ENCODE data around the gene IQCK. TPM values are rescaled to one million over a fixed set of nuclear protein-coding genes. Genes with fewer than 3 reads are reported as not detected.

The IQCK gene
- total and polyA plus RNA-seq, 2 experiments from 2014 or later: 13.2 to 13.9 TPM

DNA sequence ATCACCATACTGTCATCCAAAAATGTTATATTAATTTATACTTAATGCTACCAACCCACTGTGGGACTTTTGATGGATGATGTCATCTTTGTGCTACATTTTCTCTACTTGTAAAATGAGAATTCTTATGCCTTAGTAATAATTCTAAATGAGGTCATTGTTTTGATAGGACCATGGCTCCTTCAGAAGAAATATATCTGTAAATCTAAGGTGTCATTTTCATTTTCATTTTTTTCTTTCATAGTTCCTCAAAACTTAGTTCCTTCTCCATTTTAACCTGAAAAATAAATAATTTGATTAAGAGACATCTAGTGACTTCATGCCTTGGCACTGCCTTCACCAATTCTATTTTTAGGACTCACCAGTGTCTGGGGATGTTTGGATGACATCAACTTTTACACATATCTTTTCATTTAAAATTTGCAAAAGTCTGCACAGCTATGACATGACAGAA lies 117.9 kb downstream of the IQCK start:
- peaks cover 16% of the 10 kb centered on the region for H3K4me1 ChIP-seq (ENCODE audit: low read depth)
- TF ChIP-seq, protein P1, sequence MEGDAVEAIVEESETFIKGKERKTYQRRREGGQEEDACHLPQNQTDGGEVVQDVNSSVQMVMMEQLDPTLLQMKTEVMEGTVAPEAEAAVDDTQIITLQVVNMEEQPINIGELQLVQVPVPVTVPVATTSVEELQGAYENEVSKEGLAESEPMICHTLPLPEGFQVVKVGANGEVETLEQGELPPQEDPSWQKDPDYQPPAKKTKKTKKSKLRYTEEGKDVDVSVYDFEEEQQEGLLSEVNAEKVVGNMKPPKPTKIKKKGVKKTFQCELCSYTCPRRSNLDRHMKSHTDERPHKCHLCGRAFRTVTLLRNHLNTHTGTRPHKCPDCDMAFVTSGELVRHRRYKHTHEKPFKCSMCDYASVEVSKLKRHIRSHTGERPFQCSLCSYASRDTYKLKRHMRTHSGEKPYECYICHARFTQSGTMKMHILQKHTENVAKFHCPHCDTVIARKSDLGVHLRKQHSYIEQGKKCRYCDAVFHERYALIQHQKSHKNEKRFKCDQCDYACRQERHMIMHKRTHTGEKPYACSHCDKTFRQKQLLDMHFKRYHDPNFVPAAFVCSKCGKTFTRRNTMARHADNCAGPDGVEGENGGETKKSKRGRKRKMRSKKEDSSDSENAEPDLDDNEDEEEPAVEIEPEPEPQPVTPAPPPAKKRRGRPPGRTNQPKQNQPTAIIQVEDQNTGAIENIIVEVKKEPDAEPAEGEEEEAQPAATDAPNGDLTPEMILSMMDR (IDR thresholded peaks at IDR 0.05; ENCODE audit: low read depth, low read length): no peak
- no peak overlapping the region for H3K27ac ChIP-seq
- peak in 1 of 2 donors; percentile 22 for DNase-seq (ENCODE audit: low read depth in 1 of 2, low spot score in 1 of 2)
- H3K9me3 ChIP-seq (ENCODE audit: low read depth): no peaks in the 10 kb centered on the region
- H3K4me3 ChIP-seq: no peak overlapping the region
- H3K36me3 ChIP-seq: no peaks in the 10 kb centered on the region
- H3K27me3 ChIP-seq: no peaks in the 10 kb centered on the region

DNA sequence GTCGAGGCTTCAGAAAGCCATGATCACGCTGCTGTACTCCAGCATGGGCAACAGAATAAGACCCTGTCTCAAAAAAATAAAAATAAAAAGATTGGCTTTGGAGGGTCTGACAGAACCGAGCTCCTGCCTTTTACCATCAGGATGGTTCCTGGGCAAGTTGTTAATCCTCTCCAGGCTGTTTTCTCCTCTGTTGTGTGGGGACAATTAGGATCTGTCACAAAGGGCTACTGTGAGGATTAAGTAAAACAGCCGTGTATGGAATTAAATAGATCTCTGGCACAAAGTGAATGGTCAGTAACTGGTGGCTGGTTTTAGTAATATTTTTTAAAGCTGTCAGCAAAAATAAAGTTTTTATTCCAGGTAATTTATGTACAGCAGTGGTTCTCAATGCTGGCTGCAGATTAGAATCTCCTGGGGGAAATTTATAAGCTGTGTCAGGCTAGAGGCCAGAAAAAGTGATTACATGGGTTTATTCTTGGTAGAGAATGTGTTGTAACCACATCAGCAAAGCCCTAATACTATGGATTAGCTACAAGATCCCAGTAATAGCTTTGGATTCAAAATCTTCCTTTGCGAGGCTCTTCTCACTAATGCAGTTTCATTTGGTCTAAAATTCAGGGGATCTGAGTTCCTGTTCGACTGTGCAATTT lies 119.4 kb downstream of the IQCK start:
- H3K4me3 ChIP-seq: no peak overlapping the region
- peaks cover 14% of the 10 kb centered on the region for H3K4me1 ChIP-seq (ENCODE audit: low read depth)
- no peaks in the 10 kb centered on the region for H3K9me3 ChIP-seq (ENCODE audit: low read depth)
- no peaks in the 10 kb centered on the region for H3K36me3 ChIP-seq
- H3K27me3 ChIP-seq: no peaks in the 10 kb centered on the region
- no peak for DNase-seq (ENCODE audit: low read depth in 1 of 2, low spot score in 1 of 2)
- peak overlapping the region; percentile 48 for H3K27ac ChIP-seq
- TF ChIP-seq, protein P1 (IDR thresholded peaks at IDR 0.05; ENCODE audit: low read depth, low read length): no peak

DNA sequence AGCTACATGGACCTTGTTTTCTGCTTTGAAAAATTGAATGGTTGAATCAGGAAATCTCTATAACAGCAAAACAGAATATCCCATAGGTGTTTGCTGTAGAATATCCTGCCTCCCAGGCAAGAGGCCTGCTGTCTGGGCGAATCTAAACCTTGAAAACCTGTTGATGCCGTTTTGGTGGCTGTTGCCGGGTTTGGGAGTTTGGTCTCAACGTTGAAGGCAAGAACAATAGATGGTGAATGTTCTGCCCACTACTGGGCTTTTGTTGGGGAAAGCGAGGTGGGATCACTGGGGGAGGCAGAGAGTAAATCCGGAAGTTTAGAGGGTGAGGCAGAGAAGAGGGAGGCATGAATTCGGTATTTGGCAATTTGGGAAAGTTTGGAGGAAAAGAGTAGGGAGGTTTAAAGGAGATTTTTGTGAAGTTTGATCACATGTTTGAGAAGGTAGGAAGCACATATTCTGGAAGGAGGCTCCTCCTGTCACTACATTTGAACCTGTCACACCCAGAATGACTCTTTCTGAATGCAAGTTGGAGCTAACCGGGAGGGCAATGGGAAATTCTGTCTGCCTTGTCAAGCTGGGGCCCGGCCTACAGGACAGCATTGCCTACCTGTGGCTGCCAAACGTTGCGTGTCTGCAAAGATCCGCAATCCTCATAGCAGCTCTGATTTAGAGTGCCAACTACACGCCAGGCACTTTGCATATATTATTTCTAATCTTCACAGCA lies 120.1 kb downstream of the IQCK start:
- Histone ChIP-seq H3K36me3 (no peaks in the 10 kb centered on the region), H3K4me3 (no peak overlapping the region), H3K9me3 (ENCODE audit: low read depth) (no peaks in the 10 kb centered on the region), H3K27me3 (no peaks in the 10 kb centered on the region), H3K27ac (peak overlapping the region; percentile 48), H3K4me1 (ENCODE audit: low read depth) (peaks cover 21% of the 10 kb centered on the region)
- TF ChIP-seq, protein P1 (IDR thresholded peaks at IDR 0.05; ENCODE audit: low read depth, low read length): no peak
- DNase-seq (ENCODE audit: low read depth in 1 of 2, low spot score in 1 of 2): no peak

DNA sequence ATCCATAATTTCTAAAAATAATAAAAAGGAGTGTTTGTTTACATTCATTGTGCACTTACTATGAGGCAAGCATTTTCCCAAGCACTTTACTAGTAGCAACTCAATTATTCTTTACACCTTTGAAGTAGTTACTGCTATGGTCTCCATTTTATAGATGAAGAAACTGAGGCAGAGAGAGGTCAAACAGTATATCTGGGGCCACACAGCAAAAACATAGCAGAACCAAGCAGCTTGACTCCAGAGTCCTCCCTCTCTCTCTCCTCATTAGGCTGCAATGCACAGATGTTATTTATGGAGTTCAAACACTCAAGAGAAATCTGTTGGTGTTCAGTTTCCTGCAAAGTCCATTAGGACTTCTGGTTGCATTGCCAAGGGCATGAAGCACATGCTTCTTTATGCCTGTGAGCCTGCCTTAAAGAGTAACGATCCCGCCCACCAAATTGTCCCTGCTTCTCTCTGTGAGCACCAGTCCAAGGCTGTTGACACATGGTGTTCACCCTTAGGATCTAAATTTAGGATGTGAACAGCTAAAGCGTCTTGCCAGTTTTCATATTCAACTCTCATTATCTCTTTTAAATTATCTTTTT lies 122.5 kb downstream of the IQCK start:
- Histone ChIP-seq H3K27ac (peak overlapping the region; percentile 61), H3K4me1 (ENCODE audit: low read depth) (peaks cover 24% of the 10 kb centered on the region), H3K27me3 (no peaks in the 10 kb centered on the region), H3K9me3 (ENCODE audit: low read depth) (no peaks in the 10 kb centered on the region), H3K36me3 (no peaks in the 10 kb centered on the region), H3K4me3 (no peak overlapping the region)
- DNase-seq (ENCODE audit: low read depth in 1 of 2, low spot score in 1 of 2): peak in 1 of 2 donors; percentile 74
- TF ChIP-seq, protein P1 (IDR thresholded peaks at IDR 0.05; ENCODE audit: low read depth, low read length): no peak

DNA sequence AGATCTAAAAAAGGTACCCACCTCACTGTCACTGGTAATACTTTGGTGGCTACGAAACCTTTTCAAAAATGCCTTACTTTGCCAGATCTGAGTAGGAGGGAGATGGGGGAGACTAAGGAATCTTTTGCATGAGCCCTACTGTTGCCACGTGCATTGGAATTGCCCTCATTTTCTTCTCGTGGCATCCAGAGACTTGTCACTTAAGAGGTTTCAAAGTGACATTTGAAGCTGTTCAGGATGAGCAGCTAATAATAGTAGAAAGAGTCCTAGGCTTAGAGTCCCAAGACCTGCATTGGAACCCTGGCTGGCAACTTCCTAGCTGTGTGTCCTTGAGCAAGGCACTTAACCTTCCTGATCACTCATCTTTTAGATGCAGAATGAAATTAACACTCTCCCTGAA lies 123.1 kb downstream of the IQCK start:
- Histone ChIP-seq H3K4me3 (no peak overlapping the region), H3K9me3 (ENCODE audit: low read depth) (no peaks in the 10 kb centered on the region), H3K27ac (peak overlapping the region; percentile 61), H3K4me1 (ENCODE audit: low read depth) (peaks cover 24% of the 10 kb centered on the region), H3K27me3 (no peaks in the 10 kb centered on the region), H3K36me3 (no peaks in the 10 kb centered on the region)
- no peak for DNase-seq (ENCODE audit: low read depth in 1 of 2, low spot score in 1 of 2)
- TF ChIP-seq, protein P1 (IDR thresholded peaks at IDR 0.05; ENCODE audit: low read depth, low read length): no peak
